GM12878 (cell line): Measurements from ENCODE around the gene ROBO1. TPM values are rescaled to one million over a fixed set of nuclear protein-coding genes. Genes with fewer than 3 reads are reported as not detected.

ENCODE experiments used
- ATAC-seq: fragments of 200-7000 bp; cut with Tn5 transposase; 3 replicates; pipeline ENCODE4 v1.9.1; 2020; ENCODE audit warnings: mild to moderate bottlenecking, moderate library complexity
- BruUV-seq: library from RNA; stranded (reverse); fragments of 400-500 nt; replicated peaks from 2 replicates; lab custom pipeline; 2021; lab: Mats Ljungman, UMichigan
- CTCF ChIA-PET: fragments of 300-600 bp; sonication (Branson Sonifier 250); formaldehyde crosslinking; extraction: SDS; loops from one replicate; lab custom pipeline; 2021; ENCODE audit warnings: inconsistent platforms; lab: Yijun Ruan, JAX
- POLR2A ChIA-PET: fragments of 350-600 bp; formaldehyde crosslinking; extraction: SDS; loops from one replicate; lab custom pipeline; 2021; ENCODE audit warnings: inconsistent platforms; lab: Charles Lee
- RAD21 ChIA-PET: fragments of 300-600 bp; sonication (Branson Sonifier 250); formaldehyde crosslinking; loops from one replicate; lab custom pipeline; 2023; ENCODE audit warnings: antibody characterized with exemption; ENCODE audit not compliant: unreplicated experiment; lab: Charles Lee
- SMC1A ChIA-PET: fragments of 300-600 bp; sonication (Branson Sonifier 250); formaldehyde crosslinking; loops from one replicate; lab custom pipeline; 2023; ENCODE audit not compliant: unreplicated experiment, uncharacterized antibody; lab: Charles Lee
- DNase-seq: peaks from one replicate; pipeline ENCODE4 v3.0.0-alpha.2; 2011; ENCODE audit warnings: low read depth, low spot score
- FAIRE-seq: peaks from 3 replicates; lab custom pipeline; 2011; peaks lifted over from hg19 to GRCh38; lab: Jason Lieb, UNC
- H2AFZ ChIP-seq: 2 replicates; pipeline ENCODE4 v1.6.0; 2011; ENCODE audit warnings: low read depth, low read length, control low read depth; ENCODE audit not compliant: control insufficient read depth
- H3K27ac ChIP-seq: 2 replicates; pipeline ENCODE4 v1.5.1; 2011; ENCODE audit warnings: control low read depth; ENCODE audit not compliant: control insufficient read depth, insufficient read depth
- H3K27me3 ChIP-seq, 2 experiments: replicated peaks in 1 of 2; 2 replicates each; pipeline versions ENCODE4 v1.6.0 to v1.6.1; 2011; ENCODE audit warnings: low read length in 1 of 2; ENCODE audit not compliant: control insufficient read depth in 2 of 2, insufficient read depth in 2 of 2
- H3K36me3 ChIP-seq, 2 experiments: 2 replicates each; pipeline ENCODE4 v1.5.1; 2011; ENCODE audit warnings: low read length in 1 of 2; ENCODE audit not compliant: control insufficient read depth in 2 of 2, insufficient read depth in 2 of 2
- H3K4me1 ChIP-seq: 2 replicates; pipeline ENCODE4 v1.6.1; 2011; ENCODE audit warnings: mild to moderate bottlenecking, low read length, moderate library complexity, mixed read lengths; ENCODE audit not compliant: control insufficient read depth, insufficient read depth
- H3K4me2 ChIP-seq: 2 replicates; pipeline ENCODE4 v1.6.0; 2011; ENCODE audit warnings: control low read depth; ENCODE audit not compliant: control insufficient read depth, insufficient read depth
- H3K4me3 ChIP-seq: fragments of 200-600 bp; sonication (generic); 2 replicates; pipeline ENCODE4 v1.5.1; 2016
- H3K79me2 ChIP-seq: 2 replicates; pipeline ENCODE4 v1.6.0; 2011; ENCODE audit warnings: low read length; ENCODE audit not compliant: control insufficient read depth, insufficient read depth
- H3K9ac ChIP-seq: 2 replicates; pipeline ENCODE4 v1.8.0; 2011; ENCODE audit warnings: low read length, control low read depth, mixed read lengths; ENCODE audit not compliant: control insufficient read depth, insufficient read depth
- H3K9me3 ChIP-seq: replicated peaks from 3 replicates; pipeline ENCODE4 v1.5.1; 2011; ENCODE audit warnings: mild to moderate bottlenecking, low read length; ENCODE audit not compliant: control insufficient read depth, insufficient read depth
- H4K20me1 ChIP-seq: 2 replicates; pipeline ENCODE4 v1.6.0; 2011; ENCODE audit not compliant: control insufficient read depth, insufficient read depth
- CREB1 ChIP-seq: IDR thresholded peaks from 2 replicates; pipeline ENCODE4 v1.6.1; 2012; ENCODE audit warnings: low read depth, mild to moderate bottlenecking, inconsistent platforms
- CREM ChIP-seq: IDR thresholded peaks from 2 replicates; pipeline ENCODE4 v1.6.1; 2014; ENCODE audit warnings: antibody characterized with exemption, low read depth
- NR2F1 ChIP-seq: fragments of 450-650 bp; conservative IDR thresholded peaks from 2 replicates; pipeline ENCODE4 v1.6.1; 2017; ENCODE audit warnings: mild to moderate bottlenecking
- POLR2A ChIP-seq: IDR thresholded peaks from 2 replicates; pipeline ENCODE4 v1.6.1; 2011; ENCODE audit warnings: low read depth, mild to moderate bottlenecking, low read length
- RBBP5 ChIP-seq: fragments of 200-600 bp; sonication (generic); conservative IDR thresholded peaks from 2 replicates; pipeline ENCODE4 v1.6.1; 2016
- RFX5 ChIP-seq: IDR thresholded peaks from 2 replicates; pipeline ENCODE4 v1.6.1; 2011; ENCODE audit warnings: low read depth, low read length, improper control_type of control experiment
- RUNX3 ChIP-seq: IDR thresholded peaks from 2 replicates; pipeline ENCODE4 v1.6.1; 2012; ENCODE audit warnings: low read length, inconsistent platforms
- STAT1 ChIP-seq: fragments of 450-650 bp; conservative IDR thresholded peaks from 2 replicates; pipeline ENCODE4 v1.6.1; 2014; ENCODE audit warnings: antibody characterized with exemption, mild to moderate bottlenecking
- ZNF274 ChIP-seq: IDR thresholded peaks from one replicate; pipeline ENCODE4 v1.8.0; 2011; ENCODE audit not compliant: insufficient read length, insufficient read depth
- in situ Hi-C: fragments of 300-500 bp; cut with MboI; formaldehyde crosslinking; loops from 9 replicates; pipeline ENCODE4 v1.14.3; 2018; ENCODE audit warnings: mixed read lengths
- intact Hi-C: fragments of 100-400 bp; cut with micrococcal nuclease; formaldehyde crosslinking; loops from one replicate; pipeline ENCODE4 v1.14.2; 2022; ENCODE audit not compliant: unreplicated experiment
- polyA plus RNA-seq, 11 experiments: library from polyadenylated mRNA; depleted of rRNA in 4 of 11; unstranded in 6 of 11; stranded (reverse) in 5 of 11; fragments of >200 nt; fragmentation: Nextera tagmentation in 4 of 11; fragmentation: Illumina TruSeq in 1 of 11; extraction: Ambion mirVana in 4 of 11; extraction: Trizol in 1 of 11; gene quantifications; 1 replicate in 1 of 11; 2 replicates in 10 of 11; pipeline versions ENCODE4 v1.2.1 to v1.2.3, GENCODE V29; 2011 to 2016; ENCODE audit warnings: inconsistent platforms in 2 of 11, missing spikeins in 2 of 11, low read depth in 1 of 11
- total RNA-seq, 4 experiments: library from RNA; depleted of rRNA in 3 of 4; stranded (reverse); fragments of >200 nt in 3 of 4; fragmentation: Illumina TruSeq in 1 of 4; extraction: Trizol in 1 of 4; gene quantifications; 2 replicates each; pipeline versions ENCODE4 v1.2.1 to v1.2.3, GENCODE V29; 2013 to 2021
- TF ChIP-seq, protein P1 (sequence below): IDR thresholded peaks from 2 replicates; pipeline ENCODE4 v1.6.1; 2011; ENCODE audit warnings: low read depth, low read length, improper control_type of control experiment, borderline replicate concordance
- TF ChIP-seq, protein P2 (sequence below): IDR thresholded peaks from 2 replicates; pipeline ENCODE4 v1.6.1; 2011; ENCODE audit warnings: low read depth, mild to moderate bottlenecking, low read length, moderate library complexity, borderline replicate concordance; ENCODE audit errors: extremely low read depth

ROBO1 gene
- total and polyA plus RNA-seq, 10 of the 15 experiments (the other 5 are each of a cell fraction or from before 2014, with no cell fraction given), result 0.29 to 46.5 (median 1.2) TPM

DNA sequence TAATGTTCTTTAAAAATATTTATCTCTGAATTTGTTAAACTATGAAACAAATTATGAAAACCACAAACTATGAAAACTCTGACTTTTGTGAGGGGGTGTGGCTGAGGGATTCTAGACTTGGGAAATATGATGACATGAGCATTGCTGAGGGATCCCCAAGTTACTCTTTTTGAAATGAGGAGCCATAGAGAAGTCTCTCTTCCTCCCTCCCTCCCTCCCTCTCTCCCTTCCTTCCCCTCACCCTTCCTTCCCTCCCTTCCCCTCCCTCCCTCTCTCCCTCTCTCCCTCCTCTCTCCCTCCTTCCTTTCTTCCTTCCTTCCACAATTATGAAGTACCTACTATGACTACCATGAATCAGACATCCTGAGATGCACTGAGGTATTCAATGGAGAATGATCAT is 673.1 kb downstream of the ROBO1 start:
- Histone ChIP-seq H2AFZ (no peak overlapping the region), H3K9me3 (no peaks in the 10 kb centered on the region), H3K27ac (no peak overlapping the region), H3K4me3 (no peak overlapping the region), H3K36me3 (no peaks in the 10 kb centered on the region), H4K20me1 (no peaks in the 10 kb centered on the region), H3K4me2 (no peak overlapping the region), H3K9ac (no peak overlapping the region), H3K4me1 (no peaks in the 10 kb centered on the region), H3K27me3 (no peaks in the 10 kb centered on the region), H3K79me2 (no peaks in the 10 kb centered on the region)
- BruUV-seq, result no TSS peak
- CTCF ChIA-PET, result no interaction called here
- no peak for ATAC-seq
- no peak for DNase-seq
- TF ChIP-seq NR2F1, result no peak
- TF ChIP-seq POLR2A, result no peak
- TF ChIP-seq ZNF274, result no peak
- TF ChIP-seq CREB1, result no peak
- TF ChIP-seq RFX5, result no peak
- TF ChIP-seq RBBP5, result no peak
- TF ChIP-seq, protein P1, sequence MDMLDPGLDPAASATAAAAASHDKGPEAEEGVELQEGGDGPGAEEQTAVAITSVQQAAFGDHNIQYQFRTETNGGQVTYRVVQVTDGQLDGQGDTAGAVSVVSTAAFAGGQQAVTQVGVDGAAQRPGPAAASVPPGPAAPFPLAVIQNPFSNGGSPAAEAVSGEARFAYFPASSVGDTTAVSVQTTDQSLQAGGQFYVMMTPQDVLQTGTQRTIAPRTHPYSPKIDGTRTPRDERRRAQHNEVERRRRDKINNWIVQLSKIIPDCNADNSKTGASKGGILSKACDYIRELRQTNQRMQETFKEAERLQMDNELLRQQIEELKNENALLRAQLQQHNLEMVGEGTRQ, result no peak
- no peak for TF ChIP-seq CREM
- TF ChIP-seq STAT1, result no peak
- TF ChIP-seq RUNX3, result no peak
- TF ChIP-seq, protein P2, sequence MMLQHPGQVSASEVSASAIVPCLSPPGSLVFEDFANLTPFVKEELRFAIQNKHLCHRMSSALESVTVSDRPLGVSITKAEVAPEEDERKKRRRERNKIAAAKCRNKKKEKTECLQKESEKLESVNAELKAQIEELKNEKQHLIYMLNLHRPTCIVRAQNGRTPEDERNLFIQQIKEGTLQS, result no peak
- FAIRE-seq, result no peak
- intact Hi-C loops (no loop called here), in situ Hi-C loops (loop anchor here (10.0 kb wide), 1 partner anchor 270 kb away; no protein-coding TSS in a partner anchor)
- SMC1A ChIA-PET, result interaction anchor here (1.5 kb wide), 2 partner anchors 9 to 267 kb away, joined by 3 to 5 read pairs; no protein-coding TSS in a partner anchor
- POLR2A ChIA-PET, result no interaction called here
- RAD21 ChIA-PET, result no interaction called here
